Caco-2 (cell line): ENCODE results near the gene UFC1. TPM values are rescaled to one million over a fixed set of nuclear protein-coding genes. Genes with fewer than 3 reads are reported as not detected.

Experiments used
- BruUV-seq: library from RNA; stranded (reverse); fragments of 400-500 nt; replicated peaks from 2 replicates; lab custom pipeline; 2021; lab: Mats Ljungman, UMichigan
- CTCF ChIA-PET: fragments of 300-600 bp; sonication (Branson Sonifier 250); formaldehyde crosslinking; loops from one replicate; lab custom pipeline; 2022; ENCODE audit warnings: antibody characterized with exemption; lab: Charles Lee
- POLR2A ChIA-PET: fragments of 300-600 bp; sonication (Branson Sonifier 250); formaldehyde crosslinking; loops from one replicate; lab custom pipeline; 2022; ENCODE audit warnings: antibody characterized with exemption; lab: Charles Lee
- DNase-seq, 2 experiments: peaks; one replicate each; pipeline versions ENCODE4 v3.0.0 to v3.0.0-alpha.2; 2020 to 2022
- H3K27me3 ChIP-seq: replicated peaks from 2 replicates; pipeline ENCODE4 v1.6.0; 2011; ENCODE audit warnings: low read length; ENCODE audit not compliant: control insufficient read depth, insufficient read depth
- H3K36me3 ChIP-seq: 2 replicates; pipeline ENCODE4 v1.5.1; 2011; ENCODE audit warnings: low read length; ENCODE audit not compliant: control insufficient read depth, insufficient read depth
- H3K4me1 ChIP-seq: fragments of 250-450 bp; sonication (Bioruptor Pico); 2 replicates; pipeline ENCODE4 v1.5.1; 2020; ENCODE audit warnings: mild to moderate bottlenecking
- H3K4me3 ChIP-seq: 2 replicates; pipeline ENCODE4 v1.5.1; 2011; ENCODE audit warnings: low read depth, mild to moderate bottlenecking, control low read depth, low read length
- H3K9me3 ChIP-seq: fragments of 250-450 bp; sonication (Bioruptor Pico); 2 replicates; pipeline ENCODE4 v1.5.1; 2020; ENCODE audit warnings: mild to moderate bottlenecking, moderate library complexity
- H3K27ac Mint-ChIP-seq: one replicate; pipeline ENCODE4 v1.8.0; 2022; ENCODE audit warnings: mixed read lengths; ENCODE audit not compliant: unreplicated experiment
- H3K27me3 Mint-ChIP-seq: one replicate; pipeline ENCODE4 v1.8.0; 2022; ENCODE audit warnings: mixed read lengths; ENCODE audit not compliant: insufficient read depth, unreplicated experiment
- H3K36me3 Mint-ChIP-seq: one replicate; pipeline ENCODE4 v1.8.0; 2022; ENCODE audit warnings: mild to moderate bottlenecking, mixed read lengths; ENCODE audit not compliant: insufficient read depth, unreplicated experiment
- H3K4me1 Mint-ChIP-seq: one replicate; pipeline ENCODE4 v1.8.0; 2022; ENCODE audit warnings: low read depth, mixed read lengths; ENCODE audit not compliant: unreplicated experiment
- H3K4me3 Mint-ChIP-seq: one replicate; pipeline ENCODE4 v1.8.0; 2022; ENCODE audit warnings: mild to moderate bottlenecking, moderate library complexity, mixed read lengths; ENCODE audit not compliant: unreplicated experiment
- H3K9me3 Mint-ChIP-seq: one replicate; pipeline ENCODE4 v1.8.0; 2022; ENCODE audit warnings: mixed read lengths; ENCODE audit not compliant: unreplicated experiment
- CTCF ChIP-seq, 2 experiments: fragments of 200-600 bp in 1 of 2; IDR thresholded peaks; 1 replicate in 1 of 2; 2 replicates in 1 of 2; pipeline versions ENCODE4 v1.5.1 to v1.8.0; 2011 to 2022; ENCODE audit warnings: antibody characterized with exemption in 1 of 2, control low read depth in 1 of 2, inconsistent platforms in 1 of 2, low read depth in 1 of 2, low read length in 1 of 2, mild to moderate bottlenecking in 1 of 2, moderate library complexity in 1 of 2; ENCODE audit not compliant: insufficient read depth in 1 of 2, severe bottlenecking in 1 of 2, unreplicated experiment in 1 of 2
- intact Hi-C: fragments of 100-400 bp; cut with micrococcal nuclease; formaldehyde crosslinking; loops from one replicate; pipeline ENCODE4 v1.10.0; 2022; ENCODE audit not compliant: unreplicated experiment
- total RNA-seq: library from RNA; stranded (reverse); gene quantifications from 2 replicates; pipeline ENCODE4 v1.2.3, GENCODE V29; 2022

Gene UFC1
- total RNA-seq, 1 experiment from 2014 or later, result 98.2 TPM

GRCh38 chr1:161165742-161166668 is 12.2 kb downstream of the UFC1 start, which contains the start of gene PPOX:
PPOX (plus strand) TSS chr1:161166426; CDS start chr1:161166848, 422 bp downstream.
- no peaks in the 10 kb centered on the region for H3K27me3 ChIP-seq
- H3K9me3 ChIP-seq, result no peaks in the 10 kb centered on the region
- H3K36me3 ChIP-seq, result peaks cover 1% of the 10 kb centered on the region
- H3K36me3 Mint-ChIP-seq, result peaks cover 26% of the 10 kb centered on the region
- TF ChIP-seq CTCF (IDR thresholded peaks at IDR 0.05; ENCODE audit: insufficient read depth in 1 of 2, low read depth in 1 of 2, low read length in 1 of 2, severe bottlenecking in 1 of 2, unreplicated experiment in 1 of 2), result peak in 1 of 2 experiments; percentile 55
- H3K27ac Mint-ChIP-seq, result peak within 1 kb of the TSS; percentile 81
- H3K4me1 ChIP-seq, result peaks cover 3% of the 10 kb centered on the region; the same call in 1 of the 2 replicates
- DNase-seq, result peak; percentile 96 to 98
- POLR2A ChIA-PET, result interaction anchor here (0.5 to 2.4 kb wide), 7 partner anchors 11 to 145 kb away, joined by 3 to 25 read pairs (median 8); partner anchors contain the start of genes B4GALT3, DEDD, F11R and NDUFS2
- no peaks in the 10 kb centered on the region for H3K27me3 Mint-ChIP-seq
- CTCF ChIA-PET, result interaction anchor here (0.6 to 2.1 kb wide), 15 partner anchors 9 to 224 kb away, joined by 3 to 22 read pairs (median 4); partner anchors contain the start of genes APOA2, B4GALT3, F11R and NDUFS2
- H3K4me3 ChIP-seq, result peak within 1 kb of the TSS; percentile 88
- BruUV-seq, result no TSS peak
- intact Hi-C loops, result no loop called here
- H3K4me1 Mint-ChIP-seq, result no peaks in the 10 kb centered on the region
- H3K4me3 Mint-ChIP-seq, result peak within 1 kb of the TSS; percentile 83
- no peaks in the 10 kb centered on the region for H3K9me3 Mint-ChIP-seq

- Mint-ChIP-seq H3K36me3 (peaks cover 29% of the 10 kb centered on the region), H3K4me3 (peak overlapping the region; percentile 83), H3K27ac (peak overlapping the region; percentile 81), H3K27me3 (no peaks in the 10 kb centered on the region), H3K9me3 (no peaks in the 10 kb centered on the region), H3K4me1 (no peaks in the 10 kb centered on the region)
- peak in 1 of 2 experiments; percentile 37 for DNase-seq
- intact Hi-C loops, result no loop called here
- CTCF ChIA-PET, result interaction anchor here (1.1 to 2.1 kb wide), 10 partner anchors 10 to 223 kb away, joined by 3 to 22 read pairs (median 4); partner anchors contain the start of genes APOA2, B4GALT3, F11R and SDHC
- no peak for TF ChIP-seq CTCF (IDR thresholded peaks at IDR 0.05; ENCODE audit: insufficient read depth in 1 of 2, low read depth in 1 of 2, low read length in 1 of 2, severe bottlenecking in 1 of 2, unreplicated experiment in 1 of 2)
- H3K27me3 ChIP-seq, result no peaks in the 10 kb centered on the region
- no peaks in the 10 kb centered on the region for H3K9me3 ChIP-seq
- BruUV-seq, result TSS peak; percentile 52
- POLR2A ChIA-PET, result interaction anchor here (1.3 to 2.4 kb wide), 5 partner anchors 10 to 35 kb away, joined by 8 to 25 read pairs (median 10); partner anchors contain the start of genes B4GALT3, DEDD, NDUFS2 and UFC1
- peaks cover 2% of the 10 kb centered on the region for H3K36me3 ChIP-seq
- H3K4me3 ChIP-seq, result peak overlapping the region; percentile 88
- peaks cover 3% of the 10 kb centered on the region; the same call in 1 of the 2 replicates for H3K4me1 ChIP-seq
Measured at GRCh38 chr1:161166669-161167548, 13.1 kb downstream of the UFC1 start.
